LNCAP (cell line): ENCODE data around the gene FBXO17.
A peak's percentile ranks its signal among the peaks of the same experiment; 100 is the strongest.

Source experiments
- TF ChIP-seq, protein P1 (sequence below): fragments of 450-650 bp; IDR thresholded peaks from 2 replicates; pipeline ENCODE4 v1.5.1; 2017; ENCODE audit warnings: mild to moderate bottlenecking

The FBXO17 gene

DNA sequence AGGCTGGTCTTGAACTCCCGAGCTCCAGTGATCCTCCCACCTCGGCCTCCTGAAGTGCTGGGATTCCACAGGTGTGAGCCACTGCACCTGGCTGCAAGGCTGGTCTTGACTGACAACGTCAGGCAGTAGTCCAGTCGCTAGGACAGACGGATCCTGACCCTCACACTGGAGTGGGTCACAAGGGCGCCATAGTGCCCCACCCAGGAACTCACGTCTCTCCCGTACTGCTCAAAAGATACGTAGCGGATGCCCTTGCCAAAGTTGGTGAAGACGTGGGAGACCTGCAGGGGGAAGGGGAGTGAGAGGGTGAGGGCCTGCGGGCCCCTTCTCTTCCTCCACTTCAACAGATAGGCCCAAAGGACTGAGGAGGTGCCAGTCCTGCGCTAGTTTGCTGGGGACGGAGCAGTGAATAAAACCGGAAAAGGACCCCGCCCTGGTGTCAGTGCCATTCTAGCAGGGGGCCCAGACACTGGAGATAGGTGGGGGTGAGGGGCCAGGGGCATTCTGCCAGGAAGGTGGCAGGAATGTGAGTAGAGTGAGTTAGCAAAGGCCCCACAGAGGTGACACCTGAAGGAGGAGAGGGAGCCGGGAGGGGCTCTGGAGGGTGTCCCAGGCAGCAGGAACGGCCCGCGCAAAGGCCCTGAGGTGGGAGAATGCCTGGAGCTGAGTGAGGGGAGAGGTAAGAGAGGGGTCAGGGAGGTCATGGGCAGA is 32.9 kb downstream of the FBXO17 start:
- TF ChIP-seq, protein P1, sequence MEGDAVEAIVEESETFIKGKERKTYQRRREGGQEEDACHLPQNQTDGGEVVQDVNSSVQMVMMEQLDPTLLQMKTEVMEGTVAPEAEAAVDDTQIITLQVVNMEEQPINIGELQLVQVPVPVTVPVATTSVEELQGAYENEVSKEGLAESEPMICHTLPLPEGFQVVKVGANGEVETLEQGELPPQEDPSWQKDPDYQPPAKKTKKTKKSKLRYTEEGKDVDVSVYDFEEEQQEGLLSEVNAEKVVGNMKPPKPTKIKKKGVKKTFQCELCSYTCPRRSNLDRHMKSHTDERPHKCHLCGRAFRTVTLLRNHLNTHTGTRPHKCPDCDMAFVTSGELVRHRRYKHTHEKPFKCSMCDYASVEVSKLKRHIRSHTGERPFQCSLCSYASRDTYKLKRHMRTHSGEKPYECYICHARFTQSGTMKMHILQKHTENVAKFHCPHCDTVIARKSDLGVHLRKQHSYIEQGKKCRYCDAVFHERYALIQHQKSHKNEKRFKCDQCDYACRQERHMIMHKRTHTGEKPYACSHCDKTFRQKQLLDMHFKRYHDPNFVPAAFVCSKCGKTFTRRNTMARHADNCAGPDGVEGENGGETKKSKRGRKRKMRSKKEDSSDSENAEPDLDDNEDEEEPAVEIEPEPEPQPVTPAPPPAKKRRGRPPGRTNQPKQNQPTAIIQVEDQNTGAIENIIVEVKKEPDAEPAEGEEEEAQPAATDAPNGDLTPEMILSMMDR: no peak

DNA sequence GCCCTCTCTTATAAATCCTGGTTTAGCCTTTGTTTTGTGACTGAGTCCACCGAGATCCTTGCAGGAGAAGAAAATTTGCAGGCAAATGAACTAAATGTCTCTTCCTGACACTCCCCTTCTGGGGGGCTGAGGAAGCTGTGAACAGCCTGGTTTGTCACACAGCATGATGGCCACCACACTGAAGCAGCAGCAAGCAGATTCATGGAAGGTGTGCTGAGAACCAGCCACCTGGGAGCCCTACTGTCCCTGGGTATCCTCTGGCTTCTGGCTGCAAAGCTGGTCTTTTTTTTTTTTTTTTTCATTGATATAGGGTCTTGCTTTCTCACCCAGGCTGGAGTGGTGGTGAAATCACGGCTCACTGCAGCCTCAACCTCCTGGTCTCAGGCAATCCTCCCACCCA is 33.6 kb downstream of the FBXO17 start:
- TF ChIP-seq, protein P1: no peak

DNA sequence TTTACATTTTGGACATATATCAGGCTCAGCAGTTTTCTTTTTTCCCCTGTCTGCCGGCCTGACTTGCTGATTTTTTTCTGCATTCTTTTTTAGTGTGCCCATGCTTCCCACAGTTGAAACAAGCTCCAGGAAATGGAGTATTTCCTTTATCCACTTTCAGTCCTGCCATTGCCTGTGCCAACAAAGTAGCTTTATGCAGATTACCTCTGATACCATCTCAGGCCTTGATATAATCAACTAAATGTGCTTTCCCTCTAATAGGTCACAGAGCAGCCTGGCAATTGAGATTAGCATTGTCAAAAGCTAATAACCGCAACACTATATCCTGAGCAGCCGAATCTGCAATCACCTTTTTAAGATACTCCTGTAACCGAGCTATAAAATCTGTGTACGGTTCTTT is 35.6 kb downstream of the FBXO17 start:
- TF ChIP-seq, protein P1: no peak

DNA sequence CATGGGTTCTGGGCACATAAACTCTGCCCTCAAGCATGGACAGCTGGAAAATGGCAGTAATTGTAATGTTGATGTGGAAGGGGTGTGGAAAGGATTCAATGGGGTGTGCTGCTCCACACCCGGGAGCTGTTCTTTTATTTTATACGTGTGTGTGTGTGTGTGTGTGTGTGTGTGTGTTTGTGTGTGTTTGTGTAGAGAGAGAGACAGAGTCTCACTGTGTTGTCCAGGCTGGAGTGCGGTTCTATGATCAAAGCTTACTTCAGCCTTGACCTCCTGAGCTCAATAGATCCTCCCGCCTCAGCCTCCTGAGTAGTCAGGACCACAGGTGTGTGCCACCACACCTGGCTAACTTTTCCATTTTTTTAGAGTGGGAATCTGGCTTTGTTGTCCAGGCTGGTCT is 42.0 kb downstream of the FBXO17 start:
- TF ChIP-seq, protein P1: no peak

DNA sequence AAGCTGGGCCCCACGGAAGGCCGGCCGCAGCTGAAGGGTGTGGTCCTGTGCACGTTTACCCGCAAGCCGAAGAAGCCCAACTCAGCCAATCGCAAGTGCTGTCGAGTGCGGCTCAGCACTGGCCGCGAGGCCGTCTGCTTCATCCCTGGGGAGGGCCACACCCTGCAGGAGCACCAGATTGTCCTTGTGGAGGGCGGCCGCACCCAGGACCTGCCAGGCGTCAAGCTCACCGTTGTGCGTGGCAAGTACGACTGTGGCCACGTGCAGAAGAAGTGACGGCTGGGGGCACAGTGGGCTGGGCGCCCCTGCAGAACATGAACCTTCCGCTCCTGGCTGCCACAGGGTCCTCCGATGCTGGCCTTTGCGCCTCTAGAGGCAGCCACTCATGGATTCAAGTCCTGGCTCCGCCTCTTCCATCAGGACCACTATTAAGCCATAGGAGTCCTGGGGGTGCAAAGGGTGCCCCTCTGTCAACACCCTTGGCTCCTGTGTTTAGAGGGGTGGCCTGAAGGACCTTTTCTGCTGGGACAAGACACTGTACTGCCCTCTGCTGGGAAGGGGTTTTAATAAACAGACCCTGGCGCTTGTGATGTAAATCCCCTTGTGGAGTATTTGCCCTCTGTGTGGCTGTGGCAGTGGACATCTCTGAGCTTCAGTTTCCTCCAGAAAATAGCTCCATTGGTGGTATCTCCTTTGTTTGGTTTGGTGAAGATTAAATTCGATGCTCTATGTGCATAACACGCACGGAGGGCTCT is 42.9 kb downstream of the FBXO17 start:
- TF ChIP-seq, protein P1: peak; percentile 45; the same call in 1 of the 2 replicates

DNA sequence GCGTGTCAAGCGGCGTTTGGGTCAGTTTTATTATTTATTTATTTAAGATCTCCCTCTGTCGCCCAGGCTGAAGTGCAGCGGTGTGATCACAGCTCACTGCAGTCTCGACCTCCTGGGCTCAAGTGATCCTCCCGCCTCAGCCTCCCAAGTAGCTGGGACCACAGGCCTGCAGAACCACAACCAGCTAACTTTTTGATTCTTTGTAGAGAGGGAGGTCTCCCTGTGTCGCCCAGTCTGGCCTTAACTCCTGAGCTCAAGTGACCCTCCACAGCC is 44.1 kb downstream of the FBXO17 start:
- TF ChIP-seq, protein P1: no peak

DNA sequence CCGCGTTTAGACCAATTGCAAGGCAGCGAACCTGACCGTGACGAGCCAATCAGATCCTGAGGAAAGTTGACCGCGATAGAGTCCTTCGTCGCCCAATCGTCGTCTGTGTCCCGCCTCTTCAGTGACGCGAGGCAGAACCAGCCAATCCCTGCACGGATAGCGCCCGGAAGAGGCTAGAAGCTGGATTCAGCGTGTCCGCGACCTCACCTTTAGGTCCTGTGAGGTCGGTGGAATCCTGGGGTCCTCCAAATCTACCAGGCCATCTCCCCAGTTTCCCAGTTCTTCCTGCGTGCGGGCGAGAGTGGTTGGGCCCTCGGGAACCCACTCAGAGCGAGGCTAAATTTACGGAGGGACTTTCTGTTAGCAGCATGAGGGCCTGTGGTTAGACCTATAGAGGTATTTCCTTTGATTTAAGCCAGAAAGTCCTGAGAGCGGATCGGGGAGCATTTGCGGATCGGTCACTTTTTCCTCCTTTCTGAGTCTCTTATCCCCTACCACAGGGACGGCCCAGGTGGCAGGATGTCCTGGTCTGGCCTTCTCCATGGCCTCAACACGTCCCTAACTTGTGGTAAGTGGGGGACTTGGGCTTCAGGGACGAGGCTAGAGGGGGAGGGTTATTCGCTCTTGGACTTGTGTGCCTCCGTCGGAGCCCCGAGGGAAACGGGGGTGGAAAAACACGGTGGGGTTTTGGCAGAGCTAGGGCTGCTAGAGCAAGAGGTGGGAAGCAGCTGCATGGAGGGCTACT is 44.6 kb downstream of the FBXO17 start, which contains the start of gene MRPS12:
Gene MRPS12 (plus strand): TSS at position 169 of the 745 bp plus-strand sequence. CDS start 351 bp downstream, at position 520.
- TF ChIP-seq, protein P1: no peak
